ENCODE results near the gene PRKCH. TPM values are rescaled to one million over a fixed set of nuclear protein-coding genes. Genes with fewer than 3 reads are reported as not detected.

Gene PRKCH
- total RNA-seq, 5 donors from 2014 or later (not counting 1 experiment from before 2014, with no cell fraction given) = 267 to 436 (median 326) TPM

GRCh38 chr14:61530296-61530695 lies 208.9 kb downstream of the PRKCH start:
- Mint-ChIP-seq H3K4me3 (no peak overlapping the region), H3K9me3 (no peaks in the 10 kb centered on the region), H3K27ac (peak overlapping the region; percentile 51 to 70), H3K36me3 (peaks cover 69% of the 10 kb centered on the region), H3K4me1 (peaks cover 66 to 87% (median 79%) of the 10 kb centered on the region in 3 donors), H3K27me3 (no peaks in the 10 kb centered on the region)
- ATAC-seq (replicated peaks in 1 of 4) = no peak
- ChIA-PET POLR2A (interaction anchor here in 1 of 2 donors (0.5 kb wide), 1 partner anchor 100 kb away, joined by 3 read pairs; no protein-coding TSS in a partner anchor), CTCF (no interaction called here)
- Histone ChIP-seq H3K27me3 (replicated peaks in 1 of 2; ENCODE audit: control insufficient read depth in 2 of 2, extremely low read depth in 1 of 2, insufficient read depth in 2 of 2, low read length in 1 of 2) (no peaks in the 10 kb centered on the region), H3K36me3 (ENCODE audit: control insufficient read depth in 2 of 2, extremely low read depth in 1 of 2, insufficient read depth in 1 of 2, low read length in 1 of 2) (peaks cover 14 to 96% of the 10 kb centered on the region in 2 donors), H3K4me3 (ENCODE audit: control insufficient read depth in 1 of 2, extremely low read depth in 1 of 2, low read length in 1 of 2) (no peak overlapping the region), H3K27ac (ENCODE audit: low read length) (no peak overlapping the region), H3K4me1 (ENCODE audit: control insufficient read depth in 1 of 2, extremely low read depth in 1 of 2, insufficient read depth in 2 of 2, low read length in 2 of 2) (peaks cover 0 to 43% of the 10 kb centered on the region in 2 experiments), H3K9me3 (no peaks in the 10 kb centered on the region)
- no peak for DNase-seq
- WGBS (ENCODE audit: insufficient coverage) = 72% methylated on average over 5 of the region's 6 CpGs

- 100% methylated on average over 1 of the region's 5 CpGs for WGBS (ENCODE audit: insufficient coverage)
- Histone ChIP-seq H3K4me3 (ENCODE audit: control insufficient read depth in 1 of 2, extremely low read depth in 1 of 2, low read length in 1 of 2) (no peak overlapping the region), H3K27ac (ENCODE audit: low read length) (no peak overlapping the region), H3K9me3 (no peaks in the 10 kb centered on the region), H3K36me3 (ENCODE audit: control insufficient read depth in 2 of 2, extremely low read depth in 1 of 2, insufficient read depth in 1 of 2, low read length in 1 of 2) (peaks cover 14 to 96% of the 10 kb centered on the region in 2 donors), H3K4me1 (ENCODE audit: control insufficient read depth in 1 of 2, extremely low read depth in 1 of 2, insufficient read depth in 2 of 2, low read length in 2 of 2) (peaks cover 0 to 37% of the 10 kb centered on the region in 2 experiments), H3K27me3 (replicated peaks in 1 of 2; ENCODE audit: control insufficient read depth in 2 of 2, extremely low read depth in 1 of 2, insufficient read depth in 2 of 2, low read length in 1 of 2) (no peaks in the 10 kb centered on the region)
- no peak for ATAC-seq (replicated peaks in 1 of 4)
- H3K4me1 Mint-ChIP-seq = peaks cover 64 to 87% (median 79%) of the 10 kb centered on the region in 3 donors
- H3K36me3 Mint-ChIP-seq = peaks cover 72% of the 10 kb centered on the region
- H3K27ac Mint-ChIP-seq = peak overlapping the region; percentile 69 to 70
- H3K27me3 Mint-ChIP-seq = no peaks in the 10 kb centered on the region
- DNase-seq = no peak
- H3K4me3 Mint-ChIP-seq = no peak overlapping the region
- H3K9me3 Mint-ChIP-seq = no peaks in the 10 kb centered on the region
- ChIA-PET CTCF (no interaction called here), POLR2A (no interaction called here)
These were observed 209.5 kb downstream of the PRKCH start for GRCh38 chr14:61530896-61531295.

- H3K4me3 ChIP-seq (ENCODE audit: control insufficient read depth in 1 of 2, extremely low read depth in 1 of 2, low read length in 1 of 2) = no peak overlapping the region
- ChIA-PET POLR2A (no interaction called here), CTCF (no interaction called here)
- WGBS (ENCODE audit: insufficient coverage) = no CpG with 5 or more reads among the region's 5 CpGs
- H3K27ac Mint-ChIP-seq = peak overlapping the region; percentile 69 to 70
- no peak overlapping the region for H3K27ac ChIP-seq (ENCODE audit: low read length)
- H3K9me3 ChIP-seq = no peaks in the 10 kb centered on the region
- peaks cover 15 to 96% of the 10 kb centered on the region in 2 donors for H3K36me3 ChIP-seq (ENCODE audit: control insufficient read depth in 2 of 2, extremely low read depth in 1 of 2, insufficient read depth in 1 of 2, low read length in 1 of 2)
- H3K4me1 Mint-ChIP-seq = peaks cover 65 to 86% (median 77%) of the 10 kb centered on the region in 3 donors
- peaks cover 75% of the 10 kb centered on the region for H3K36me3 Mint-ChIP-seq
- no peaks in the 10 kb centered on the region for H3K27me3 ChIP-seq (replicated peaks in 1 of 2; ENCODE audit: control insufficient read depth in 2 of 2, extremely low read depth in 1 of 2, insufficient read depth in 2 of 2, low read length in 1 of 2)
- no peaks in the 10 kb centered on the region for H3K27me3 Mint-ChIP-seq
- ATAC-seq (replicated peaks in 1 of 4) = no peak
- H3K9me3 Mint-ChIP-seq = no peaks in the 10 kb centered on the region
- peaks cover 0 to 30% of the 10 kb centered on the region in 2 experiments for H3K4me1 ChIP-seq (ENCODE audit: control insufficient read depth in 1 of 2, extremely low read depth in 1 of 2, insufficient read depth in 2 of 2, low read length in 2 of 2)
- H3K4me3 Mint-ChIP-seq = no peak overlapping the region
- DNase-seq = no peak
These were observed 210.2 kb downstream of the PRKCH start for GRCh38 chr14:61531465-61532122.

- DNase-seq (no peak), ATAC-seq (replicated peaks in 1 of 4) (no peak)
- H3K36me3 Mint-ChIP-seq = peaks cover 79% of the 10 kb centered on the region
- H3K4me3 Mint-ChIP-seq = no peak overlapping the region
- Histone ChIP-seq H3K27ac (ENCODE audit: low read length) (no peak overlapping the region), H3K36me3 (ENCODE audit: control insufficient read depth in 2 of 2, extremely low read depth in 1 of 2, insufficient read depth in 1 of 2, low read length in 1 of 2) (peaks cover 17 to 96% of the 10 kb centered on the region in 2 donors), H3K9me3 (no peaks in the 10 kb centered on the region), H3K4me1 (ENCODE audit: control insufficient read depth in 1 of 2, extremely low read depth in 1 of 2, insufficient read depth in 2 of 2, low read length in 2 of 2) (peaks cover 0 to 25% of the 10 kb centered on the region in 2 experiments), H3K4me3 (ENCODE audit: control insufficient read depth in 1 of 2, extremely low read depth in 1 of 2, low read length in 1 of 2) (no peak overlapping the region), H3K27me3 (replicated peaks in 1 of 2; ENCODE audit: control insufficient read depth in 2 of 2, extremely low read depth in 1 of 2, insufficient read depth in 2 of 2, low read length in 1 of 2) (no peaks in the 10 kb centered on the region)
- no peaks in the 10 kb centered on the region for H3K9me3 Mint-ChIP-seq
- H3K27me3 Mint-ChIP-seq = no peaks in the 10 kb centered on the region
- H3K27ac Mint-ChIP-seq = peak overlapping the region; percentile 19 to 70
- H3K4me1 Mint-ChIP-seq = peaks cover 67 to 87% (median 77%) of the 10 kb centered on the region in 3 donors
- CTCF ChIA-PET = interaction anchor here in 1 of 2 donors (0.6 kb wide), 1 partner anchor 275 kb away, joined by 3 read pairs; no protein-coding TSS in a partner anchor
- POLR2A ChIA-PET = interaction anchor here in 1 of 2 donors (0.6 kb wide), 1 partner anchor 11 kb away, joined by 3 read pairs; no protein-coding TSS in a partner anchor
These were observed 210.7 kb downstream of the PRKCH start for GRCh38 chr14:61532123-61532505.

- no peak for DNase-seq
- ChIA-PET POLR2A (interaction anchor here (0.6 to 0.7 kb wide), 2 partner anchors 12 to 171 kb away, joined by 3 read pairs; no protein-coding TSS in a partner anchor), CTCF (interaction anchor here in 1 of 2 donors (0.6 to 0.7 kb wide), 2 partner anchors 266 to 275 kb away, joined by 3 read pairs; no protein-coding TSS in a partner anchor)
- Histone ChIP-seq H3K36me3 (ENCODE audit: control insufficient read depth in 2 of 2, extremely low read depth in 1 of 2, insufficient read depth in 1 of 2, low read length in 1 of 2) (peaks cover 15 to 96% of the 10 kb centered on the region in 2 donors), H3K9me3 (no peaks in the 10 kb centered on the region), H3K4me3 (ENCODE audit: control insufficient read depth in 1 of 2, extremely low read depth in 1 of 2, low read length in 1 of 2) (no peak overlapping the region), H3K4me1 (ENCODE audit: control insufficient read depth in 1 of 2, extremely low read depth in 1 of 2, insufficient read depth in 2 of 2, low read length in 2 of 2) (peaks cover 0 to 24% of the 10 kb centered on the region in 2 experiments), H3K27ac (ENCODE audit: low read length) (no peak overlapping the region), H3K27me3 (replicated peaks in 1 of 2; ENCODE audit: control insufficient read depth in 2 of 2, extremely low read depth in 1 of 2, insufficient read depth in 2 of 2, low read length in 1 of 2) (no peaks in the 10 kb centered on the region)
- Mint-ChIP-seq H3K9me3 (no peaks in the 10 kb centered on the region), H3K4me1 (peaks cover 67 to 87% (median 77%) of the 10 kb centered on the region in 3 donors), H3K27me3 (no peaks in the 10 kb centered on the region), H3K4me3 (no peak overlapping the region), H3K36me3 (peaks cover 79% of the 10 kb centered on the region), H3K27ac (peak overlapping the region; percentile 67 to 73)
- no peak for ATAC-seq (replicated peaks in 1 of 4)
- 56% methylated on average over 1 of the region's 6 CpGs for WGBS (ENCODE audit: insufficient coverage)
These were observed 211.4 kb downstream of the PRKCH start for GRCh38 chr14:61532763-61533162.

GRCh38 chr14:61533513-61534255 lies 212.3 kb downstream of the PRKCH start:
- Histone ChIP-seq H3K9me3 (no peaks in the 10 kb centered on the region), H3K4me3 (ENCODE audit: control insufficient read depth in 1 of 2, extremely low read depth in 1 of 2, low read length in 1 of 2) (no peak overlapping the region), H3K36me3 (ENCODE audit: control insufficient read depth in 2 of 2, extremely low read depth in 1 of 2, insufficient read depth in 1 of 2, low read length in 1 of 2) (peaks cover 8 to 95% of the 10 kb centered on the region in 2 donors), H3K27me3 (replicated peaks in 1 of 2; ENCODE audit: control insufficient read depth in 2 of 2, extremely low read depth in 1 of 2, insufficient read depth in 2 of 2, low read length in 1 of 2) (no peaks in the 10 kb centered on the region), H3K4me1 (ENCODE audit: control insufficient read depth in 1 of 2, extremely low read depth in 1 of 2, insufficient read depth in 2 of 2, low read length in 2 of 2) (peaks cover 0 to 22% of the 10 kb centered on the region in 2 experiments), H3K27ac (ENCODE audit: low read length) (peak overlapping the region; percentile 15)
- ATAC-seq (replicated peaks in 1 of 4) = peak in 1 of 4 experiments; percentile 28
- WGBS (ENCODE audit: insufficient coverage) = 20% methylated on average over 1 of the region's 4 CpGs
- ChIA-PET CTCF (interaction anchor here (0.6 to 0.7 kb wide), 4 partner anchors 11 to 265 kb away, joined by 3 to 5 read pairs (median 3); no protein-coding TSS in a partner anchor), POLR2A (interaction anchor here (0.5 to 0.7 kb wide), 7 partner anchors 23 to 769 kb away, joined by 3 to 8 read pairs (median 4); no protein-coding TSS in a partner anchor)
- no peaks in the 10 kb centered on the region for H3K27me3 Mint-ChIP-seq
- no peak overlapping the region for H3K4me3 Mint-ChIP-seq
- peaks cover 61 to 89% (median 72%) of the 10 kb centered on the region in 3 donors for H3K4me1 Mint-ChIP-seq
- peak overlapping the region; percentile 73 to 83 for H3K27ac Mint-ChIP-seq
- H3K9me3 Mint-ChIP-seq = no peaks in the 10 kb centered on the region
- peaks cover 74% of the 10 kb centered on the region for H3K36me3 Mint-ChIP-seq
- DNase-seq = no peak

Measured in T-cell (primary cell).